HG03432 (cell line): ENCODE measurements around the gene SLC44A3.

Experiments used
- ATAC-seq: cut with Tn5 transposase; IDR thresholded peaks from one replicate; pipeline ENCODE4 v1.9.1; 2021; ENCODE audit warnings: mild to moderate bottlenecking, moderate library complexity; ENCODE audit not compliant: unreplicated experiment

Gene SLC44A3

DNA sequence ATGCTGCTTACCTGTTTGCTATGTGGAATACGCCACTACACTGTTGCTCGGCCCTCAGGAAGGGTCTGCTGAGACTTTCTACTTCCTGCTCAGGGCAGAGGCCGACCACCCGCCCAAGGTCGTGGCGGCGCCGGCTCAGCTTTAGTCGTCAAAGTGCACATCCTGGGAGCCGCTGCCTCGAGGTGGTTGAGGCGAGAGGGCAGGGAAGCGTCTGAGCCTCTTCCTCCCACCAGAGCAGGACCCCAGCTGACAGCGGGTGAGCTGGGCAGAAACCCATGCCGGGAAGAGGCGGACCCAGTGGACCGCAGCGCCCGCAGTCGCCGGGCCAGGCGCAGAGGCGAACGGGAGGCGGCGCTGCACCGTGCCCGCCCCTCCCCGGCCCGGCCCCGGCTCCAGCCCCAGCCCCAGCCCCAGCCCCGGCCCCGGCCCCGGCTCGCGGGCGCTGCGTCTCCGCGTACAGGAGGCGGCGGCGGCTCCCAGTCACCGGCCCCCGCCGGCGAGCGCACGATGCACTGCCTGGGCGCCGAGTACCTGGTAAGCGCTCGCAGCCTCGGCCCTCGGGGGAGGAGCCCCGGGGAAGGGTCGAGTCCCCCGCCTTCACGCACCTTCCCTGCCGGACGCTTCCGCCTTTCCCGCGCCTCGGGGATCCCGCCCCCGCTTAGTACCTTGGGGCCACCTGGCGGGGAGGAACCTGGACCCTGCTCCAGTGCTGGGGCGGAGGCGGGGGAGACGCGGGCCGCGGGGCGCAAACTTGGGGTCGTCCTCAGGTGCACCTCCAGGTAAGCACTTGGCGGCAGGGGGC is at the start of gene SLC44A3:
Gene SLC44A3, plus strand, starts transcription at position 413 of the 802 bp plus-strand sequence. Its CDS starts 95 bp downstream, at position 508.
- ATAC-seq = no peak

GRCh38 chr1:94772230-94772641 is 47.9 kb upstream of the SLC44A3 start:
- no peak for ATAC-seq

DNA sequence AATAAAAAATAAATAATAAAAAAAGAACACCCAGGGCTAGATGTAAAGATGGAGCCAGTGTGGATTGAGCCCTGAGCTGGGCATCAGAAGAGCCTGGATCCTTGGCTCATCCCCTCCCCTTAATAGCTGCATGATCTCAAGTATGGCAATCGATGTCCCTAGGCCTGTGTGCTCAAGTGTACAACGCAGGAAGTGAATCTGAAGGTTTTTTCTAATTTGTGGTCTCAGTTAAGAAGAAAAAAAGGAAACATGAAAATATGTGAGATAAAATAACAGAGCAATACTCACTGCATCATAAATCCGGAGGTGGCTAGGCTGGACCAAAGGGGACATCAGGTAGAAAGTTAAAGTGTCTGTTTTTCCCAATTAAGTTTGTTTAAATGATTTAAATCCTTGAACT is 47.3 kb upstream of the SLC44A3 start:
- ATAC-seq = no peak

DNA sequence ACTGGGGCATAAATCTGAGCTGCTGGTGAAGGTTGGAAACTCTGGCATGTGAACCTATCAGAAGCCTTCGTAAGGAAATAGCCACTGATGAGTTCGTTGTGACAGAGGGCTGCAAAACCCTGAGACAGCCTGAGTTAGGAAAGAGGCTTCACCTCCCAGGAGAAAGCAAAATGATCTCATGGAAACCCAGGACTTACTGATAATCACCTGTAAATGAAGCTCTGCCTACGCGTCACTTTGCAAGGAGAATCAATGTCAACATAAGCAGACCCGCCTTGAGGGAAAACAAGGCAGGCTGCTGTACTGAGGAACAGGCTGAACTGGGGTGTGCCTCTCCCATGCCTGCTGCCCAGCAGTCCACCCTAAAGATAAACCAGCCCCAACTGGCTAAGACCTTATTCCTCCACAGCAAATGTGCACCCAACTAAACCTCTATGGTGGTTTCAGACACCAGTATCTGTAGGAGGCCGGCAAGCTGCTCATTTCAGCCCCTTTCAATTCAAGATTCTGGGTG is 46.8 kb upstream of the SLC44A3 start:
- no peak for ATAC-seq

DNA sequence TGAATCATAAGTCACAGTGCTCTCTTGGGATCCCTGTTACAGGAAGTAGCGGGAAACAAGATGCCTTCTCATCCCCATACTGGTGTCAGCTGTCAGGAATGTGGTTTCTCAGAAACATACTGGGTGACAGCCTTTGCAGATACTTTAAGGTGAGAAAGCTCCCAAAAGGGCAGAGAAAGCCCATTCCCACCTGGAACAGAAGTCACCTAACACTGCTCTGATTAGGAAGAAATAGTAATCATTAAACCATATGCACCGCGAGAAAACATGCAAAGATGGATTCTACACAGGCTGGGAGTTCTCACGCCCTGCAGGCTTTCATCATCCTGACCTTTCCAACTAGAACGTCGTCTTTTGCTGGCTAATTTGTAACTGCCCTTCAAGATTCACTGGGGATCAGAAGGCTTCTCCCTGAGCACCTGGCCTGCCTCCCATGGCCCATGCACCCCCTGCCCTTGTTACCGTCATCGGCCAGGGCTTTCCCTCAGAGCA is 46.2 kb upstream of the SLC44A3 start:
- ATAC-seq = no peak

DNA sequence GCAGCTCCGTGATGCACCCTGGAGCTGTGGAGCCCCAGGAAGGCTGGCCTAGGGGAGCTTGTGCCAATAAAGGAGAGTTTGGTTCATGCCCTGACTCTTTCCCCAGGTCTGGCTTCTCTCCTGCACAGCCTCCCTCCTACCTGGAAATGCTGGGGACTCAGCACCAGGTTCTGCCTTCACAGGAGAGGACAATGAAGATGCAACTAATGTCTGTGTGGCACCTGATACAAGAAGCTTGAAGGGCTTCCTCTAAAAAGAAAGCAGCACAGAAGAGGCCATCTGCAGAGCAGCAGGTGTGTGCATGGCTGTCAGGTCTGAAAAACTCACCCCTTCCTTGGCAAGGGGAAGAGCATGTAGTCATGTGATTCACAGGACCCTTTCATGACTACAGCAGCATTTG is 43.7 kb upstream of the SLC44A3 start:
- ATAC-seq = no peak

DNA sequence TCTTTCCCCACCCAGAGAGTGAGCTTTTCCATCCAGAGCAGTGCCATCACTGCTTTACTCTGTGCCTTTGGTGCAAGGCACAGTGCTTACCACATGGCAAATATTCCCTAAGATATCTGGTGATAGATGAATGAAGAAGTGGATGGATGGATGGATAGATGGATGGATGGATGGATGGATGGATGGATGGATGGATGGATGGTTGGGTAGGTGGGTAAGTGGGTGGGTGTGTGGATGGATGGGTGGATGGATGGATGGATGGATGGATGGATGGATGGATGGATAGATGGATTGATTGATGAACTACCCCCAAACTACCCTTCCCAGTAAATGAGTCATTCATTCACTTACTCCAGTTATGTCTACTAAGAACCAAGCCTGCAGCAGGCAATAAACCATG is 42.9 kb upstream of the SLC44A3 start:
- no peak for ATAC-seq

DNA sequence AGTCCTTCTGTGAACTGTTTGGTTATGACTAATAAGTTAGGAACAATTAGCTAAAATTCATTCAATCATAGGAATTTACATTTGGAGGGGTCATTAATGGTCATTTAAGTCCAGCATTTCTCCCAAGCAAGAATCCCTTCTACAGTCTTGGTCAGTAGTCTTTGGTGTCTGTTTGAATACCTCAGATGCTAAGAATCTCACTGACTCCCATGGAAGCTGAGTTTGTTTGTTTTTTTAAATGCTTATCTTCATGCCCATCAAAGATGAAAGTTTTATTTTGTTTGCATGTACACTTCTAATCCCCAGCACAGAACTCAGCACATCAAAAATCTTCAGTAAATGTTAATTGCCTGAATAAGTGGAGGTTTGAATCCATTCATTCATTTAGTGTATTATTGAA is 41.3 kb upstream of the SLC44A3 start:
- no peak for ATAC-seq

- ATAC-seq = no peak
Measured at GRCh38 chr1:94783342-94784189, 36.6 kb upstream of the SLC44A3 start.

GRCh38 chr1:94784190-94784515 is 36.0 kb upstream of the SLC44A3 start:
- no peak for ATAC-seq

- no peak for ATAC-seq
Measured at GRCh38 chr1:94787691-94788090, 32.5 kb upstream of the SLC44A3 start.

GRCh38 chr1:94790246-94790645 is 29.9 kb upstream of the SLC44A3 start:
- no peak for ATAC-seq

DNA sequence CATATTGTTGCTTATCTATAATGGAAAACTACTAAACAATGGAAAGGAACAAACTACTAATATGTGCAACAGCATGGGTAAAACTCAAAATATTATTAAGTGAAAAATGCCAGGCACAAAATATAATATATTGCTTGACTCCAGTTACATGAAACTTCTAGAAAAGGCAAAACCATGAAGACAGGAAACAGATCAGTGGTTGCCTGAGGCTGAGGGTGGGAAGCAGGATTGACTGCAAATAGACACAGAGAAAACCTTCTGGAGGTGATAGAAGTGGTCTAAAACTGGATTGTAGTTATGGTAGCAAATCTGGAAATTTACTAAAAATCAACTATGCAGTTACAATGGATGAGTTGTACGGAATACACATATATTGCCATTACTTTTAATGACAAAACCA is 29.5 kb upstream of the SLC44A3 start:
- no peak for ATAC-seq

GRCh38 chr1:94792473-94793295 is 27.5 kb upstream of the SLC44A3 start:
- ATAC-seq = peak; percentile 98

DNA sequence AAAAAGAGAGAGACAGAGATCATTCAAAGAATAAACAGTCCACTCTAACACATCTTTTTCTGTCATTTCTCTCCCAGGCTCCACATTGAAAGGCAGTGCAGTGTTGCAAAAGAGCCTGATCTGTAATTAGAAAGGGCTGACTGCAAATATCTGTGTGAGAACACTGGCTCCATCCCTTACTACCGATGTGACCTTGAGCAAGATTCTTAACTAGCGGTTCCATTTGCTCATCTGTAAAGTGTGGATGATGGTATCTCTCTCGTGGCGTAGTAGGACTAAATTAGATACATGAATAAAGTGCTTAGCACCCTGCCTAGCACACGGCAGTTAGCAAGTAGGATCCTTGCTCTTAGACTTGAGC is 26.9 kb upstream of the SLC44A3 start:
- no peak for ATAC-seq

GRCh38 chr1:94795434-94795833 is 24.7 kb upstream of the SLC44A3 start:
- no peak for ATAC-seq

GRCh38 chr1:94796266-94796665 is 23.9 kb upstream of the SLC44A3 start:
- ATAC-seq = no peak

- ATAC-seq = no peak
Measured at GRCh38 chr1:94797291-94797690, 22.9 kb upstream of the SLC44A3 start.

- no peak for ATAC-seq
Measured at GRCh38 chr1:94798054-94798453, 22.1 kb upstream of the SLC44A3 start.

- no peak for ATAC-seq
Measured at GRCh38 chr1:94798462-94798861, 21.7 kb upstream of the SLC44A3 start.

DNA sequence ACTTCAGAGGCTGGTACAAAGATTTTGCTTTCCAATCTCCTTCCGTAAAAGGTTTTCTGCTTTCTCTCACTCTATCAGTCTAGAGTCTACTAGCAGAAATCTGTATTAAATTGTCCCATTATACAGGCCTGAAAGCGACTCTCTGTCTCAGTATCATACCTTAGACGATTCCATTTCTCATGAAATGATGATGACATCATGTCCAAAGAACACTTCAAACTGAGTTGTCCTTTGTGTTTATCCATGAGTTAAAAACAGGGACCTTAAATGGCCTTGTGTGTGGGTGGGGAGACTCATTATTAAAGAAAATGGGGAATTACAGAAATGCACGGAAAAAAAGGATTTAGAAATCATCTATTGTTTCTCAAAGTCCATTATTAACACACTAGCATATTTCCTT is 21.0 kb upstream of the SLC44A3 start:
- ATAC-seq = no peak
